ENCODE results near the gene CECR2.
"Not testable (repeated sequence)": the region's sequence is repeated elsewhere in the genome, so short reads cannot be mapped to it uniquely, and the experiment has no call there.

The CECR2 gene

GRCh38 chr22:17521971-17522370 lies 152.7 kb downstream of the CECR2 start:
- DNase-seq, result not testable (repeated sequence)

GRCh38 chr22:17523925-17524324 lies 154.7 kb downstream of the CECR2 start:
- no peak for DNase-seq

- DNase-seq, result no peak
These were observed 167.0 kb downstream of the CECR2 start for GRCh38 chr22:17536269-17536668.

- DNase-seq, result no peak
These were observed 167.9 kb downstream of the CECR2 start for GRCh38 chr22:17537155-17537554.

GRCh38 chr22:17540481-17540880 lies 171.2 kb downstream of the CECR2 start:
- no peak for DNase-seq

GRCh38 chr22:17541476-17541875 lies 172.2 kb downstream of the CECR2 start:
- DNase-seq, result no peak

GRCh38 chr22:17542452-17542851 lies 173.2 kb downstream of the CECR2 start:
- no peak for DNase-seq

- no peak for DNase-seq
These were observed 178.9 kb downstream of the CECR2 start for GRCh38 chr22:17548010-17548755.

GRCh38 chr22:17548756-17549035 lies 179.4 kb downstream of the CECR2 start:
- DNase-seq, result no peak

- DNase-seq, result no peak
These were observed 179.9 kb downstream of the CECR2 start for GRCh38 chr22:17549183-17549582.

GRCh38 chr22:17549655-17550054 lies 180.4 kb downstream of the CECR2 start:
- no peak for DNase-seq

GRCh38 chr22:17552737-17553136 lies 183.5 kb downstream of the CECR2 start:
- no peak for DNase-seq

GRCh38 chr22:17554814-17555213 lies 185.6 kb downstream of the CECR2 start:
- DNase-seq, result no peak

GRCh38 chr22:17559188-17559587 lies 189.9 kb downstream of the CECR2 start:
- no peak for DNase-seq

GRCh38 chr22:17562906-17563870 lies 193.9 kb downstream of the CECR2 start, which contains the start of gene SLC25A18:
Gene SLC25A18, plus strand, starts transcription at chr22:17563498. Its CDS starts 16,447 bp downstream, at chr22:17579945.
- no peak for DNase-seq

- no peak for DNase-seq
These were observed 194.7 kb downstream of the CECR2 start for GRCh38 chr22:17563936-17564391.

GRCh38 chr22:17566016-17566687 lies 196.9 kb downstream of the CECR2 start:
- not testable (repeated sequence) for DNase-seq

- DNase-seq, result no peak
These were observed 197.5 kb downstream of the CECR2 start for GRCh38 chr22:17566776-17567175.

GRCh38 chr22:17569971-17570511 lies 200.8 kb downstream of the CECR2 start:
- no peak for DNase-seq

- DNase-seq, result no peak
These were observed 201.8 kb downstream of the CECR2 start for GRCh38 chr22:17570851-17571631.

GRCh38 chr22:17575151-17575550 lies 205.9 kb downstream of the CECR2 start:
- no peak for DNase-seq

- no peak for DNase-seq
These were observed 206.4 kb downstream of the CECR2 start for GRCh38 chr22:17575681-17576080.

All from SIG-M5 (cell line).